HG03354 (cell line): ENCODE data around the gene H3-3A.
"Not testable (repeated sequence)": the region's sequence is repeated elsewhere in the genome, so short reads cannot be mapped to it uniquely, and the experiment has no call there.

Experiments
- ATAC-seq: cut with Tn5 transposase; IDR thresholded peaks from one replicate; pipeline ENCODE4 v1.9.1; 2021; ENCODE audit warnings: mild to moderate bottlenecking; ENCODE audit not compliant: unreplicated experiment, poor library complexity, severe bottlenecking

The H3-3A gene

GRCh38 chr1:226082959-226083301 is 20.4 kb downstream of the H3-3A start:
- ATAC-seq: peak; percentile 29

DNA sequence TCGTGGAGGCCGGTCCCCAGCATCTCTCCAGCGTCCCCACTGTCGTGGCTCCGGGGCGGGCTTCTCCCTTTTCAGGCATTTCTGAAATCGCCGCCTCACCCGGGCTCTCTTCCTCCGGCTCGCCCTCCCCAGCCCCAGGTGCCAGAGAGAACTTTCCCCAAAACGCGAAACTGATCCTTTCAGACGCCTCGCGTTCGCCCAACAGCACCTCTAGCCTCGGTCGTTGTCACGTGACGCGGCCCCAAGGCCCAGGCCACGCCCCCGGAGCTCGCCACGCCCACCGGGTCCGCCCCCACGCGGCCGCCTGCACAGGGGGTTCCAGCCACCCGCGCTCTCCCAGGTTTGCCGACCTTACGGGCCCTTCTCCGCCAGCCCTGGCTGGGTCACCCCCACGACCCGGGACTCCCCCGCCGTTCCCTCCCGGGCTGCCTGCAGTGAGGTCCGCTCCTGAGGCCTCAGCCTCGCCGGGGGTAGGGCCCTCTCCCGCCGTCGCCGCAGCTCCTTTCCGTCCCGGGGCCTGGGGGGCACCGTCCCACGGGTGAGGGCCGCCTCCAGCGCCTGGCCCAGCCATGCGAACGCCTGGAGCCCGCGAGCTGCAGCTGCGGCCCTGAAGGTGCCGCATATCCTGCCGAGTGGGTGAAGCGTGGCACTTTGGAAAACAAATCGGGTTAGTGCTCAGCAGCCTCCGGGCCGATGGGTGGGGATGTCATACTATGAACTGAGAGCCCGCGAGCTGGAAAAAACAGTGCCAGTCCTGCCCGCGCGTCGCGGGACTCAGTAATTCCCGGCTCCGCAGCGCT is 21.0 kb downstream of the H3-3A start:
- ATAC-seq: peak; percentile 91

- ATAC-seq: no peak
These were observed 23.3 kb downstream of the H3-3A start for GRCh38 chr1:226085675-226086285.

- ATAC-seq: no peak
These were observed 24.3 kb downstream of the H3-3A start for GRCh38 chr1:226086776-226087175.

DNA sequence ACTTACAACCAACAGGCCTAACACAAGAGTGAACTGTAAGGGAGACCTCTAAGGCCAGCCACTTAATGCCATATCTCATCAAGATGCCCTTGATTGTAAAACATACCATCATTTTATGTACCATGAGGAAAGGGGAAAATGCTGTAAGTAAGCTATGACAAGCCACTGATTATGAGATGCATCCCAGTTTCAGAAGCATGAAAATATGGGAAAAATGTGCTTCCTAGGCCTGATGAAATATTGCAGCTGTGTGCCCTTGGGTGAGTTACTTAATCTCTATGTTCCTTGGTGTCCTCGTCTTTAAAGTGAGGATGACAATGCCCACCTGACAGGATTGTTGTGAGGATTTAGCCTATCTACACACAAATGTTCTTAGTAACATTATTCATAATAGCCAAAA is 28.9 kb downstream of the H3-3A start:
- no peak for ATAC-seq

GRCh38 chr1:226092048-226092820 is 29.7 kb downstream of the H3-3A start:
- not testable (repeated sequence) for ATAC-seq

DNA sequence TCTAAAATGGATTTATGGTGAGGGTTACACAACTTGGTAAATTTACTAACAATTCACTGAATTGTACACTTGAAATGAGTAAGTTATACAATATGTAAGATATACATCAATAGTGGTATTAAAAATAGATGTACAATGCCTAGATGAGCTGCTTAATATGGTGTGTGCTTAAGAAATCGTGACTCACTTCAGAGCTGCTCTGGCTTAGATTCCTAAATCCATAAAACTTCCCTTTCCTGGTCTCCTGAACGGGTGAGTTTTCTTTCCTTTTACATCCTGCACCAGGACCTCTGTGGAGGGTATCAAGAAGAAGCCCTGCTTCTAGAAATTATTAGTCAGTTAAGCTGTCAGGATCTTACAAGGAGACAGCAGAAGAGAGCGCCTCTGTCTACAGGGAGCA is 30.4 kb downstream of the H3-3A start:
- ATAC-seq: no peak

DNA sequence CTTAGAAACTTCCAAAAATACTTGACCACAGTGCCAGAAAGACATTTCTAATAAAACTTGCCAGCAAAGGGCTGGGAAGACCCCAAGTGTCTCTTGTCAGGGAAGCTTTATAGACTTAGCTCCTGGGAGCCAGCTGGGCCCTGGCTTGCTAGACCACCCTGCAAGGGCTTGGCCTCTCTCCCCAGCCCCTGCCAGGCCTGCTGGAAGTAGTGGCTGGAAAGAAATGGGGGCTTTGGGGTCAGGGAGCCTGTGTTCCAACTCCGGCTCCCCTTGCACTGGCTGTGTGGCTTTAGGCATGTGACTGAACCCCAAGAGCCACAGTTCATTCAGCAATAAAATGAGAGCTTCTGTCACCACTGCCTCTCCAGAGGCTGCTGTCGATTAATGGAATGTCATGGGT is 31.1 kb downstream of the H3-3A start:
- no peak for ATAC-seq

DNA sequence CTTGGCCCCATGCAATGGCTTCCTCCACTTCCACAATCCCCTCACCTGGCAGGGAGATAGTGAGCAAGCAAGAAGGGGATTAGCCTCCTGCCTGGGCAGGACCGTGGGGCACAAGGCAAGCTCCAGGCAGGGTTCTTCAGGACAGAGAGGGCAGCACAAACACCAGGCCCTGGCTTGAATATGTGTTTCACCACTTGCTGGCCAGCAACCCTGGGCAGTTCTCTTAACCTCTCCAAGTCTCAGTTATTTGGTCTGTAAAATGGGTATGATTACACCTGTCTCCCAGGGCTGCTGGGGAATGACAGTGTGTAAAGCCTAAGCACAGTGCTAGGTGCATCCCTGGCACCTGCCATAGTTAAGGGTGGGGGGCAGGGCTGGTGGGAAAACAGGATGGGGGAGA is 31.9 kb downstream of the H3-3A start:
- ATAC-seq: no peak

GRCh38 chr1:226095286-226095685 is 32.8 kb downstream of the H3-3A start:
- no peak for ATAC-seq

- ATAC-seq: no peak
These were observed 35.5 kb downstream of the H3-3A start for GRCh38 chr1:226097866-226098625.

DNA sequence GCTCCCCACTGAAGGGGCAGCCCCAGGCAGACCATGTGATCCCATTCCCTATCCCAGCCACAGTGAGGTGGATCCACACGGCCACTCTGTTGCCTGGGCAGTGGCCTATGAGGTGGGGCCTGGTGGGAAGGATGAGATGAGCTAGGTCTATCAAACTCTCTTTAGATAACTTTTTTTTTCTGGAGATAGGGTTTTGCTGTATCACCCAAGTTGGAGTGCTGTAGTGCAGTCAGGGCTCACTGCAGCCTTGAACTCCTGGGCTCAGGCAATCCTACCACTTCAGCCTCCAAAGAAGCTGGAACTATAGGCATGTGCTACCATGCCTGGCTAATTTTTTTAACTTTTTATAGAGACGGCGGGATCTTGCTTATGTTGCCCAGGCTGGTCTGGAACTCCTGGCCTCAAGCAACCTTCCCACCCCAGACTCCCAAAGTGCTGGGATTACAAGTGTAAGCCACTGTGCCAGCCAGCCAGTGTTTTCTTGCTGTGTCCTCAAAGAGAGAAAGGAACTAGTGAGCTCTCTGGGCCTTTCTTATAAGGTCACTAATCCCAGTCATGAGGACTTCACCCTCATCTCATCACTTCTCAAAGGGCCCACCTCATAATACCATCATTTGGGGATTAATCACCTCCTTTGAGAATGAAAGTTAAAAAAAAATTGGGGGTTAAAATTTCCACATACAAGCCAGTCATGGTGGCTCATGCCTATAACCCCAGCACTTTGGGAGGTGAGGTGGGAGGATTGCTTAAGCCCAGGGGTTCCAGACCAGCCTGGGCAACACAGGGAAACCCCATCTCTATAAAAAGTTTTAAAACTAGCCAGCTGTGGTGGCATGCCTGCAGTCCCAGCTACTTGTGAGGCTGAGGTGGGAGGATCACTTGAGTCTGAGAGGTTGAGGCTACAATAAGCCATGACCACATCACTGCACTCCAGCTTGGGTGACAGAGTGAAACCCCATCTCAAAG is 36.6 kb downstream of the H3-3A start:
- no peak for ATAC-seq

DNA sequence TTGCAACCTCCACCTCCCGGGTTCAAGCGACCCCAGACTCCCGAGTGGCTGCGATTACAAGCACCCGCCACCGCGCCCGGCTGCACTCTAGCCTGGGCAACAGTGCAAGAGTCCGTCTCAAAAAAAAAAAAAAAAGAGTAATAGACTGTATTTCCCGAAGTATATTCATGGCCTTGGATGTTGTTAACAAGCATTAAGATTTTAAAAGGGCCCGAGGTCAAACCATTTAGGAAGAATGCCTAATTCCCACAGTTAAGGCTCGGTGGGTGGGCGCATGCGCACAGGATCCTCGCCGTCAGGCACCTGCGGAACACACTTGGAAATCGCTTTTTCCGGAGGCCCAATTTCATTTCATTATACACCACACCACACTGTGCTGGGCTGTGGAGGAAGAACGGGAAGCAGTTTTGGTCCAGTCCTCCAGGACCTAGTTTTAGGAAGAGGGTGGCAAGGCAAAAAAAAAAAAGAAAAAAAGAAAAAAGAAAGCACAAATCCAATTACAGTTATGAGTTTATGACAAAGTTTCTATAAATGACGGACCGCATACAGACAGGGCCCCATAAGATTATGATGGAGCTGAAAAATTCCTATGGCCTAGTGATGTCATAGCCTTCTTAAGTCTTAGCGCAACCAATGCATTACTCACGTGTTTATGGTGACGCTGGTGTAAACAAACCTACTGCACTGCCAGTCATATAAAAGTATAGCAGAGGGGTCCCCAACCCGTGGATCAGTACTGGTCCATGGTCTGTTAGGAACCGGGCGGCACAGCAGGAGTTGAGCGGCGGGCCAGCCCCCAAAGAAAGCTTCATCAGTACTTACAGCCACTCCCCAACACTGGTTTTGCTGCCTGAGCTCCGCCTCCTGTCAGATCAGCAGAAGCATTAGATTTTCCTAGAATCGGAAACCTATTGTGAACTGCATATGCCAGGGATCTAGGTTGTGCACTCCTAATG is 38.2 kb downstream of the H3-3A start:
- peak; percentile 60 for ATAC-seq

GRCh38 chr1:226104671-226105121 is 42.2 kb downstream of the H3-3A start:
- ATAC-seq: no peak

DNA sequence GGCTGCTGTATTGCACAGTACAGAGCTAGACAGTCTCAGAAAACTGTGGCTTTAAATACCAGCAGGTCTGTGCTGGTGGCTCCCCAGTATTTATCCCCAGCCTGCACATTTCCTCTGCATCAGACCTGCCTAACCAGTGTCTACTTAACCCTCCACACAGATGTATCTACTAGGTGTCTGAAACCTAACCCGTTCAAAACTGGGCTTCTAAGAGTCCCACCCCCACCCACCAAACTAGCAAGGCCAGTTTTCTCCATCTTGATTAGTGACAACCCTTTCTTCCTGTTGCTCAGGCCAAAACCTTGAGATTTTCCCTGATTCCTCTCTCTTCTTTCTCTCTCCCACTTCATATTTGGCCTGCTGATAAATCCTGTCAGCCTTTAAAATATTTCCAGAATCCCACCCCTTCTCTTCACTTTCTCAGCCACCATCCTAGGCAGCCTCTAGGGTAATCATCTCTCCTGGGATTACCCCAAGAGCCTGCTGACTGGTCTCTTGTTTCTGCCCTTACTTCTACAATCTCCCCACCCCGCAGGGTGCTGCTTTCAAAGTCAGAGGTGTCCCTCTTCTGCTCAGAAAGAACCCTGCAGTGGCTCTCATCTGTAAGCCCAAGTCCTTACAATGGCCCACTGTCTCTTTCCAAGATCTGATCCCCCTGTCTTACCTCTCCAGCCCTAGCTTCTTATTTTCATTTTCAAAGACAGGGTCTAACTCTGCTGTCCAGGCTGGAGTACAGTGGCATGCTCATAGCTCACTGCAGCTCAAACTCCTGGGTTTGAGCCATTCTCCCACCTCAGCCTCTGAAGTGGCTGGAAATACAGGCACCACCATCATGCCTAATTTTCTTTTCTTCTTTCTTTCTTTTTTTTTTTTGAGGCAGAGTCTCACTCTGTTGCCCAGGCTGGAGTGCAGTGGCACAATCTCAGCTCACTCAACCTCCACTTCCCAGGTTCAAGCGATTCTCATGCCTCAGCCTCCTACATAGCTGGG is 45.2 kb downstream of the H3-3A start:
- ATAC-seq: no peak

- peak; percentile 16 for ATAC-seq
These were observed 46.7 kb downstream of the H3-3A start for GRCh38 chr1:226108935-226109828.
